GM12891 (cell line): ENCODE results near the gene ARPC3.
"Not testable (repeated sequence)": the region's sequence is repeated elsewhere in the genome, so short reads cannot be mapped to it uniquely, and the experiment has no call there.

Experiments
- DNase-seq: peaks from one replicate; pipeline ENCODE4 v3.0.0; 2011; ENCODE audit warnings: low spot score; ENCODE audit not compliant: insufficient read length
- FAIRE-seq: peaks from 2 replicates; lab custom pipeline; 2011; peaks lifted over from hg19 to GRCh38; lab: Jason Lieb, UNC
- PAX5 ChIP-seq: IDR thresholded peaks from 2 replicates; pipeline ENCODE4 v1.6.1; 2011; ENCODE audit warnings: low read length, moderate library complexity, mild to moderate bottlenecking; ENCODE audit not compliant: insufficient read depth, severe bottlenecking
- POLR2A ChIP-seq: IDR thresholded peaks from 2 replicates; pipeline ENCODE4 v1.6.1; 2011; ENCODE audit warnings: low read depth, low read length, control low read depth
- POLR2AphosphoS5 ChIP-seq: IDR thresholded peaks from 2 replicates; pipeline ENCODE4 v1.6.1; 2011; ENCODE audit warnings: low read depth, low read length, control low read depth
- POU2F2 ChIP-seq: IDR thresholded peaks from 2 replicates; pipeline ENCODE4 v1.6.1; 2011; ENCODE audit warnings: low read depth, mild to moderate bottlenecking, control low read depth, low read length, moderate library complexity
- SPI1 ChIP-seq: IDR thresholded peaks from 2 replicates; pipeline ENCODE4 v1.6.1; 2011; ENCODE audit warnings: low read depth, low read length, control low read depth
- TAF1 ChIP-seq: IDR thresholded peaks from 2 replicates; pipeline ENCODE4 v1.6.1; 2011; ENCODE audit warnings: low read depth, low read length, control low read depth

ARPC3 gene

DNA sequence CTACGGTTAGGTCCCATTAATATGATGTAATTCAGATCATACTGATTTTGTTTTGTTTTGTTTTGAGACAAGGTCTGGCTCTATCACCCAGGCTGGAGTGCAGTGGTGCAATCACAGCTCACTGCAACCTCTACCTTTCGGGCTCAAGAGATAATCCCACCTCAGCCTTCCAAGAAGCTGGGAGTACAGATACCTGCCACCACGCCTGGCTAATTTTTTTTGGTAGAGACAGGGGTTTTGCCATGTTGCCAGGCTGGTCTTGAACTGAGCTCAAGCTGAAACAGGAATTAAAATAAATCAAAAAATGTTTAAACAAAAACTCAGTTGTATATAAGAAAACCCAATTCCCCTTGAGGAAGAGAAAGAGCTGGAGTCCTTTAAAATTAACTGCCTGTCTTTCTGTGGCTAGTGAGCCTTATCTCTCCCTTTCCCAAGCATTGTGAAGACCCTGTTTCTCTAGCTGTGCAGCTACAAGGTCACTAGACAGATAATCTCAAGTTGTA, 28.9 kb downstream of the ARPC3 start:
- DNase-seq (no peak), FAIRE-seq (no peak)
- no peak for TF ChIP-seq POLR2AphosphoS5
- no peak for TF ChIP-seq POLR2A

- not testable (repeated sequence) for DNase-seq, FAIRE-seq
Measured at GRCh38 chr12:110420644-110421043, 29.5 kb downstream of the ARPC3 start.

- DNase-seq, FAIRE-seq: not testable (repeated sequence)
Measured at GRCh38 chr12:110417113-110417512, 33.0 kb downstream of the ARPC3 start.

DNA sequence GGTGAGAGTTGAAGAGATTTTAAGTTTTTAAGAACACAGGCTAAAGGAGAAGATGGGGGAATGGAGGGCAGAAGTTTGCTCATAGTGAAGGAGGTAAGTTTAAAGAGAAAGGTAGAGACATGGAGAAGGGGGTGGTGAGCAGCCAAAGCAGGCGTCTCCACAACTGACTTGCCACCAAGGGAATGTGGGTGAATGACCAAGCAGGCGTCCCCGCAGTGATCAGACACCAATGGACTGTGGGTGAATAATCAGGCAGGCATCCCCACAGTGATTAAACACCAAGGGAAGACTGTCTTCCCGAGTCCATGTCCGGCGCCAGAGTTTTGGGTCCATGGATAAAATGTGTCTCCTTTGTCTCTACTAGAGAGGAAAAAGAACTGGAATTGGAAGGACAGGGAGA, 40.1 kb downstream of the ARPC3 start:
- not testable (repeated sequence) for FAIRE-seq, DNase-seq

GRCh38 chr12:110405126-110405662, 44.9 kb downstream of the ARPC3 start:
- not testable (repeated sequence) for FAIRE-seq, DNase-seq

- DNase-seq = peak; percentile 72
- TF ChIP-seq TAF1 (no peak; the same call in 1 of the 2 replicates), POU2F2 (no peak), POLR2A (no peak), POLR2AphosphoS5 (no peak), PAX5 (no peak), SPI1 (no peak)
- FAIRE-seq = peak; percentile 33
Measured at GRCh38 chr12:110403976-110404682, 46.0 kb downstream of the ARPC3 start.

DNA sequence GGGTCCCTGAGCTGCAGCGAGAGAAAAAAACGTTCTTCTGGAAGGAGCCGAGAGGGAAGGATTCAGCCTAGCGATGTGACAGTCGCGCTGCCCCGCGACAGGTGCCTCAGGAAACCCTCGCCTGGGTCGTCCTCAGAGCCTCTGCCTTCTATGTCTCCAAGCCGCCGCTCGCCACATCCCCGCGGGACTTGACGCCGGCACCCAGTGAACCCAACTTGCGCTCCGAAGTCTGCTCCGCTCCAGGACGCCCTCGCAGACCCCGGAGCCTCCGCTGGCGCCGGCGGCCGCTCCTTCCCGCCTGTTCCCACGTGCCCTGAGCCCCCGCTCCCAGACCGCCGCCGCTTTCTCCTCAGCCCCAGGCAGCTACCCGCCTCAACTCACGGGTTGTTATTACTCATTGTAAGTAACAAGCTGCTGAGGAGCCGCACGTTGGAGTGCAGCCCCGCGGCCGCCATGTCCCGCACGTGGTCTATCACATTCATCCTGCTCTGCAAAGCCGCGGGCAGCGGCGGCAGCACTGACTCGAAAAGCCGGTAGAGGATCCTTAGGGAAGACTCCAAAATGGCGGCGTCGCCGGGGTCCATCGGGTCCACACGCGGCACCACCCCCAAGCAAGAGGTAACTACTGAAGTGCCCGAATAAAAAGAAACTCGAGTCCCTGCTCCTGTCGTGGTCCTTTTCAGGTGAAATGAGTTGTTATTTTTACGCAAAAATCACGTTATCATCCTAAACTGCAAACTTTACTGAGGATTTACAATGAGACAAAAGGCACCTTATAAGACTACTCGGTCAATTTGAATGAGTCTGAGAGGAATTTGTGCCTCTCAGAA, 46.8 kb downstream of the ARPC3 start, which contains the start of gene ANAPC7:
Gene ANAPC7, minus strand, starts transcription at position 563 of the 830 bp plus-strand sequence. Its CDS starts 81 bp downstream, at position 482.
- DNase-seq = peak; percentile 73
- peak; percentile 28 for FAIRE-seq

More for the DNA sequence above, 46.8 kb downstream of the ARPC3 start, which contains the start of gene ANAPC7:
- no peak for TF ChIP-seq SPI1
- peak; percentile 62 for TF ChIP-seq TAF1
- TF ChIP-seq PAX5 = no peak
- TF ChIP-seq POLR2A = no peak; the same call in none of the 2 replicates
- no peak for TF ChIP-seq POU2F2
- TF ChIP-seq POLR2AphosphoS5 = peak; percentile 87
